Endothelial cell of umbilical vein (primary cell): ENCODE results near the gene ADGRF3.

Experiments
- EZH2 ChIP-seq: IDR thresholded peaks from 2 replicates; pipeline ENCODE4 v1.6.1; 2012; ENCODE audit warnings: borderline replicate concordance, low read depth, mild to moderate bottlenecking, moderate library complexity, low read length, inconsistent platforms; ENCODE audit not compliant: severe bottlenecking
- JUN ChIP-seq: IDR thresholded peaks from 2 replicates; pipeline ENCODE4 v1.6.1; 2011; ENCODE audit warnings: borderline replicate concordance, low read depth; ENCODE audit not compliant: insufficient read length, insufficient read depth
- POLR2A ChIP-seq: IDR thresholded peaks from 2 replicates; pipeline ENCODE4 v1.6.1; 2012; ENCODE audit warnings: low read depth, mild to moderate bottlenecking, control low read depth, low read length
- TF ChIP-seq, protein P1 (sequence below), 2 donors: IDR thresholded peaks; 1 replicate in 1 of 2; 2 replicates in 1 of 2; pipeline ENCODE4 v1.5.1; 2011; ENCODE audit warnings: low read length in 2 of 2, mild to moderate bottlenecking in 2 of 2, moderate library complexity in 2 of 2, control low read depth in 1 of 2, inconsistent platforms in 1 of 2, low read depth in 1 of 2; ENCODE audit not compliant: insufficient read depth in 1 of 2; ENCODE audit errors: extremely low read depth in 1 of 2

DNA sequence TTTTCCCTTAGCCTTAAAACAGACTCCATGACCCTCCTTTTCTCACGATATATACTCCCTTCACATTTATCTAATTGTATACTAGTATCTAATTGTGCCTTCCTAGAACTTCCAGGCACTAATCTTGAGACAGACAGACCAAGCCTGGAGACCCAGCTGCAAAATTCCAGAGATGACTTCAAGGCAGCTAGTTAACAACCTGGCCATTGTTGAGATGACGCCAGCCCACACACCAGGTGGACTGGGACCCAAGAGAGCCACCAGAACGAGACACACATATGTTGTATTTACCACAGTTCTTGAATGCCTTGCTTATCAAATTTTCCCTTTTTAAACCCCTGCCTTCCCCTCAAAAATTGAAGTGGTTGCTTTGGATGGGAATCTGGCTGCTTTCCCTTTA is 49.5 kb downstream of the ADGRF3 start:
- TF ChIP-seq, protein P1, sequence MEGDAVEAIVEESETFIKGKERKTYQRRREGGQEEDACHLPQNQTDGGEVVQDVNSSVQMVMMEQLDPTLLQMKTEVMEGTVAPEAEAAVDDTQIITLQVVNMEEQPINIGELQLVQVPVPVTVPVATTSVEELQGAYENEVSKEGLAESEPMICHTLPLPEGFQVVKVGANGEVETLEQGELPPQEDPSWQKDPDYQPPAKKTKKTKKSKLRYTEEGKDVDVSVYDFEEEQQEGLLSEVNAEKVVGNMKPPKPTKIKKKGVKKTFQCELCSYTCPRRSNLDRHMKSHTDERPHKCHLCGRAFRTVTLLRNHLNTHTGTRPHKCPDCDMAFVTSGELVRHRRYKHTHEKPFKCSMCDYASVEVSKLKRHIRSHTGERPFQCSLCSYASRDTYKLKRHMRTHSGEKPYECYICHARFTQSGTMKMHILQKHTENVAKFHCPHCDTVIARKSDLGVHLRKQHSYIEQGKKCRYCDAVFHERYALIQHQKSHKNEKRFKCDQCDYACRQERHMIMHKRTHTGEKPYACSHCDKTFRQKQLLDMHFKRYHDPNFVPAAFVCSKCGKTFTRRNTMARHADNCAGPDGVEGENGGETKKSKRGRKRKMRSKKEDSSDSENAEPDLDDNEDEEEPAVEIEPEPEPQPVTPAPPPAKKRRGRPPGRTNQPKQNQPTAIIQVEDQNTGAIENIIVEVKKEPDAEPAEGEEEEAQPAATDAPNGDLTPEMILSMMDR (IDR thresholded peaks at IDR 0.05; ENCODE audit: extremely low read depth in 1 of 2, insufficient read depth in 1 of 2, low read depth in 1 of 2, low read length in 2 of 2), result no peak
- no peak for TF ChIP-seq POLR2A
- no peak for TF ChIP-seq JUN
- no peak for TF ChIP-seq EZH2
